Neural progenitor cell (in vitro differentiated cells): ENCODE measurements around the gene HSF2BP. TPM values are rescaled to one million over a fixed set of nuclear protein-coding genes. Genes with fewer than 3 reads are reported as not detected.
"Not testable (repeated sequence)": the region's sequence is repeated elsewhere in the genome, so short reads cannot be mapped to it uniquely, and the experiment has no call there.

Source experiments
- DNase-seq: peaks from one replicate; pipeline ENCODE4 v3.0.0-alpha.2; 2016; ENCODE audit warnings: low spot score
- H2AFZ ChIP-seq: fragments of 200-600 bp; sonication (generic); replicated peaks from 2 replicates; pipeline ENCODE4 v1.6.1; 2016; ENCODE audit warnings: antibody characterized with exemption
- H3F3A ChIP-seq: fragments of 200-600 bp; sonication (generic); 2 replicates; pipeline ENCODE4 v1.6.1; 2016; ENCODE audit warnings: antibody characterized with exemption, low read depth
- H3K27ac ChIP-seq: fragments of 200-600 bp; sonication (generic); 2 replicates; pipeline ENCODE4 v1.5.1; 2016; ENCODE audit warnings: mild to moderate bottlenecking
- H3K27me3 ChIP-seq: fragments of 200-600 bp; sonication (generic); 2 replicates; pipeline ENCODE4 v1.6.1; 2016; ENCODE audit warnings: mild to moderate bottlenecking, moderate library complexity
- H3K36me3 ChIP-seq: fragments of 200-600 bp; sonication (generic); 2 replicates; pipeline ENCODE4 v1.5.1; 2016
- H3K4me1 ChIP-seq: fragments of 200-600 bp; sonication (generic); 2 replicates; pipeline ENCODE4 v1.6.1; 2016; ENCODE audit warnings: mixed run types
- H3K4me2 ChIP-seq: fragments of 200-600 bp; sonication (generic); 2 replicates; pipeline ENCODE4 v1.6.1; 2016
- H3K4me3 ChIP-seq: fragments of 200-600 bp; sonication (generic); 2 replicates; pipeline ENCODE4 v1.5.1; 2016
- H3K79me2 ChIP-seq: fragments of 200-600 bp; sonication (generic); 2 replicates; pipeline ENCODE4 v1.6.1; 2016; ENCODE audit warnings: low read depth
- H3K9ac ChIP-seq: fragments of 200-600 bp; sonication (generic); 2 replicates; pipeline ENCODE4 v1.6.1; 2016
- H3K9me3 ChIP-seq: fragments of 200-600 bp; sonication (generic); 2 replicates; pipeline ENCODE4 v1.5.1; 2016; ENCODE audit warnings: low read depth
- H4K20me1 ChIP-seq: fragments of 200-600 bp; sonication (generic); 2 replicates; pipeline ENCODE4 v1.6.1; 2016; ENCODE audit warnings: low read depth
- H3K27ac Mint-ChIP-seq: 3 replicates; pipeline ENCODE4 v1.8.0; 2021; ENCODE audit warnings: mixed read lengths
- H3K27me3 Mint-ChIP-seq: 2 replicates; pipeline ENCODE4 v1.8.0; 2022; ENCODE audit warnings: low read depth, mild to moderate bottlenecking, inconsistent platforms, moderate library complexity, mixed read lengths; ENCODE audit not compliant: insufficient read depth
- H3K36me3 Mint-ChIP-seq: 3 replicates; pipeline ENCODE4 v1.8.0; 2021; ENCODE audit warnings: mixed read lengths
- H3K4me1 Mint-ChIP-seq: 3 replicates; pipeline ENCODE4 v1.8.0; 2021; ENCODE audit warnings: mixed read lengths
- H3K4me3 Mint-ChIP-seq: 3 replicates; pipeline ENCODE4 v1.8.0; 2021; ENCODE audit warnings: mild to moderate bottlenecking, moderate library complexity, mixed read lengths
- H3K9me3 Mint-ChIP-seq: 3 replicates; pipeline ENCODE4 v1.8.0; 2020; ENCODE audit warnings: mixed read lengths
- EZH2 ChIP-seq: fragments of 200-600 bp; sonication (generic); IDR thresholded peaks from 2 replicates; pipeline ENCODE4 v1.6.1; 2017; ENCODE audit warnings: antibody characterized with exemption, mild to moderate bottlenecking, moderate library complexity
- EZH2phosphoT487 ChIP-seq: fragments of 200-600 bp; sonication (generic); IDR thresholded peaks from 2 replicates; pipeline ENCODE4 v1.6.1; 2017; ENCODE audit warnings: antibody characterized with exemption
- total RNA-seq: library from RNA; depleted of rRNA; stranded (reverse); fragments of >200 nt; gene quantifications from 2 replicates; pipeline ENCODE4 v1.2.3, GENCODE V29; 2015; ENCODE audit warnings: low replicate concordance
- TF ChIP-seq, protein P1 (sequence below): fragments of 200-600 bp; sonication (generic); IDR thresholded peaks from 2 replicates; pipeline ENCODE4 v1.5.1; 2017; ENCODE audit warnings: antibody characterized with exemption, mild to moderate bottlenecking

The HSF2BP gene
- total RNA-seq, 1 donor from 2014 or later, result 0.71 TPM

- no peak overlapping the region for H3K4me3 Mint-ChIP-seq
- H3K27me3 Mint-ChIP-seq, result peaks cover 2% of the 10 kb centered on the region
- H3K9me3 Mint-ChIP-seq, result peaks cover 10% of the 10 kb centered on the region
- no peaks in the 10 kb centered on the region for H3K4me1 Mint-ChIP-seq
- Histone ChIP-seq H3K4me2 (no peak overlapping the region), H4K20me1 (no peaks in the 10 kb centered on the region), H3K27ac (no peak overlapping the region), H3K4me3 (no peak overlapping the region), H3K79me2 (no peaks in the 10 kb centered on the region), H2AFZ (no peak overlapping the region), H3K9ac (no peak overlapping the region), H3K9me3 (no peaks in the 10 kb centered on the region), H3K36me3 (no peaks in the 10 kb centered on the region), H3K27me3 (no peaks in the 10 kb centered on the region), H3F3A (no peaks in the 10 kb centered on the region), H3K4me1 (no peaks in the 10 kb centered on the region)
- no peak for DNase-seq
- no peak overlapping the region for H3K27ac Mint-ChIP-seq
- peaks cover 6% of the 10 kb centered on the region for H3K36me3 Mint-ChIP-seq
- TF ChIP-seq, protein P1, sequence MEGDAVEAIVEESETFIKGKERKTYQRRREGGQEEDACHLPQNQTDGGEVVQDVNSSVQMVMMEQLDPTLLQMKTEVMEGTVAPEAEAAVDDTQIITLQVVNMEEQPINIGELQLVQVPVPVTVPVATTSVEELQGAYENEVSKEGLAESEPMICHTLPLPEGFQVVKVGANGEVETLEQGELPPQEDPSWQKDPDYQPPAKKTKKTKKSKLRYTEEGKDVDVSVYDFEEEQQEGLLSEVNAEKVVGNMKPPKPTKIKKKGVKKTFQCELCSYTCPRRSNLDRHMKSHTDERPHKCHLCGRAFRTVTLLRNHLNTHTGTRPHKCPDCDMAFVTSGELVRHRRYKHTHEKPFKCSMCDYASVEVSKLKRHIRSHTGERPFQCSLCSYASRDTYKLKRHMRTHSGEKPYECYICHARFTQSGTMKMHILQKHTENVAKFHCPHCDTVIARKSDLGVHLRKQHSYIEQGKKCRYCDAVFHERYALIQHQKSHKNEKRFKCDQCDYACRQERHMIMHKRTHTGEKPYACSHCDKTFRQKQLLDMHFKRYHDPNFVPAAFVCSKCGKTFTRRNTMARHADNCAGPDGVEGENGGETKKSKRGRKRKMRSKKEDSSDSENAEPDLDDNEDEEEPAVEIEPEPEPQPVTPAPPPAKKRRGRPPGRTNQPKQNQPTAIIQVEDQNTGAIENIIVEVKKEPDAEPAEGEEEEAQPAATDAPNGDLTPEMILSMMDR, result no peak
- TF ChIP-seq EZH2phosphoT487 (no peak), EZH2 (no peak)
Measured at GRCh38 chr21:43619344-43619743, 39.9 kb downstream of the HSF2BP start.

DNA sequence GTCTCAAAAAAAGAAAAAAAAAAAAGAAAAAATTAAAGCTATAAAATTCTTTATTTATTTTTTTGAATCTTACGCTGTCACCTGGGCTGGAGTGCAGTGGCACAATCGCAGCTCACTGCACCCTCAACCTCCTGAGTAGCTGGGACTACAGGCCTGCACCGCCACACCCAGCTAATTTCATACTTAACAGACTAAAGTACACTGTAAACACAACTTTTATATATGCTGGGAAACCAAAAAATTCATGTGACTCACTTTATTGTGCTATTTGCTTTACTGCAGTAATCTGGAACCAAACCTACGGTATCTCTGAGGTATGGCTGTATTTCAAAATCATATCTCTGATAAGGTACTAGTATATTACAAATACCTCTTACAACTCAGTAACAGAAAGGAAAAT is 40.3 kb downstream of the HSF2BP start:
- TF ChIP-seq, protein P1, result no peak
- TF ChIP-seq EZH2 (no peak), EZH2phosphoT487 (no peak)
- no peaks in the 10 kb centered on the region for H3F3A ChIP-seq
- no peaks in the 10 kb centered on the region for H4K20me1 ChIP-seq
- H3K4me2 ChIP-seq, result no peak overlapping the region
- H3K27ac ChIP-seq, result no peak overlapping the region
- H3K4me3 ChIP-seq, result no peak overlapping the region
- no peak overlapping the region for H2AFZ ChIP-seq
- Mint-ChIP-seq H3K9me3 (peaks cover 10% of the 10 kb centered on the region), H3K27me3 (peaks cover 2% of the 10 kb centered on the region), H3K4me1 (no peaks in the 10 kb centered on the region), H3K36me3 (peaks cover 6% of the 10 kb centered on the region), H3K4me3 (no peak overlapping the region), H3K27ac (no peak overlapping the region)
- no peaks in the 10 kb centered on the region for H3K36me3 ChIP-seq
- no peaks in the 10 kb centered on the region for H3K9me3 ChIP-seq
- H3K79me2 ChIP-seq, result no peaks in the 10 kb centered on the region
- H3K9ac ChIP-seq, result no peak overlapping the region
- no peaks in the 10 kb centered on the region for H3K27me3 ChIP-seq
- DNase-seq, result no peak
- no peaks in the 10 kb centered on the region for H3K4me1 ChIP-seq

DNA sequence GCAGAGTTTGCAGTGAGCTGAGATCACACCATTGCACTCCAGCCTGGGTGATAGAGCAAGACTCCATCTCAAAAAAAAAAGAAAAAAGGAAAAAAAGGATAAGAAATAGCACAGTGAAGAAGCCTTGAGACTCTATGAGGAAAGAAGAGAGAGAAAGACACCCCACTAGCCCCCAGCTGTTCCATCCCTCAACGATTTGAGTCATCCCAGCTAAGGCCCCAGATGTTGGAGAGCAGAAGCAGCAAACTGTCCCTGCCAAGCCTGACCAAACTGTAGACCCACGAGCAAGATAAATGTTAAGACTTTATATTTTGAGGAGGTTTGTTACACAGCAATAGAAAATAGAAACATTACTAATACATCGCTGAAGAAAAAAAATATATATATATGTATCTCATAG is 42.4 kb downstream of the HSF2BP start:
- not testable (repeated sequence) for H3K4me1 Mint-ChIP-seq, H3K9me3 Mint-ChIP-seq, H3K27ac ChIP-seq, H3K4me3 Mint-ChIP-seq, H3K4me3 ChIP-seq, H3K4me1 ChIP-seq, H3F3A ChIP-seq, H4K20me1 ChIP-seq, H3K36me3 ChIP-seq, H3K27me3 ChIP-seq, H3K79me2 ChIP-seq, H2AFZ ChIP-seq, H3K27ac Mint-ChIP-seq, H3K36me3 Mint-ChIP-seq, DNase-seq, H3K27me3 Mint-ChIP-seq, H3K4me2 ChIP-seq, H3K9ac ChIP-seq, H3K9me3 ChIP-seq

- Histone ChIP-seq H3K4me2 (no peak overlapping the region), H3K79me2 (no peaks in the 10 kb centered on the region), H4K20me1 (no peaks in the 10 kb centered on the region), H3K4me1 (no peaks in the 10 kb centered on the region), H3K4me3 (no peak overlapping the region), H3K27me3 (no peaks in the 10 kb centered on the region), H2AFZ (no peak overlapping the region), H3F3A (no peaks in the 10 kb centered on the region), H3K9me3 (no peaks in the 10 kb centered on the region), H3K27ac (no peak overlapping the region), H3K9ac (no peak overlapping the region), H3K36me3 (no peaks in the 10 kb centered on the region)
- TF ChIP-seq EZH2, result no peak
- TF ChIP-seq, protein P1, result no peak
- no peak for TF ChIP-seq EZH2phosphoT487
- H3K36me3 Mint-ChIP-seq, result peaks cover 3% of the 10 kb centered on the region
- H3K27ac Mint-ChIP-seq, result no peak overlapping the region
- H3K27me3 Mint-ChIP-seq, result no peaks in the 10 kb centered on the region
- H3K9me3 Mint-ChIP-seq, result peaks cover 1% of the 10 kb centered on the region
- no peak for DNase-seq
- H3K4me3 Mint-ChIP-seq, result no peak overlapping the region
- peaks cover 11% of the 10 kb centered on the region for H3K4me1 Mint-ChIP-seq
Measured at GRCh38 chr21:43614839-43615238, 44.4 kb downstream of the HSF2BP start.
